Stimulated activated CD8-positive, alpha-beta memory T cell treated with anti-CD3 and anti-CD28 coated beads, Interleukin-4, amount 100 ng/mL, for 4 hours (primary cell): ENCODE measurements around the gene RAN.
"Not testable (repeated sequence)": the region's sequence is repeated elsewhere in the genome, so short reads cannot be mapped to it uniquely, and the experiment has no call there.

Experiments used
- DNase-seq, 2 donors: peaks; one replicate each; pipeline ENCODE4 v3.0.0-alpha.2; 2020; ENCODE audit warnings: low read depth in 2 of 2, low spot score in 1 of 2

The RAN gene

GRCh38 chr12:130878193-130879185 lies 6.6 kb downstream of the RAN start:
- DNase-seq = no peak

- DNase-seq = no peak
Observed at GRCh38 chr12:130879212-130879686, 7.4 kb downstream of the RAN start.

GRCh38 chr12:130879781-130880389 lies 8.0 kb downstream of the RAN start:
- DNase-seq = no peak

- no peak for DNase-seq
Observed at GRCh38 chr12:130880411-130880885, 8.6 kb downstream of the RAN start.

- no peak for DNase-seq
Observed at GRCh38 chr12:130881046-130881445, 9.2 kb downstream of the RAN start.

GRCh38 chr12:130881548-130881947 lies 9.7 kb downstream of the RAN start:
- no peak for DNase-seq

GRCh38 chr12:130887190-130887589 lies 15.3 kb downstream of the RAN start:
- not testable (repeated sequence) for DNase-seq

GRCh38 chr12:130904064-130904463 lies 32.2 kb downstream of the RAN start:
- no peak for DNase-seq

GRCh38 chr12:130904936-130905455 lies 33.1 kb downstream of the RAN start:
- not testable (repeated sequence) for DNase-seq

- no peak for DNase-seq
Observed at GRCh38 chr12:130909111-130909510, 37.2 kb downstream of the RAN start.

- DNase-seq = no peak
Observed at GRCh38 chr12:130911193-130911592, 39.3 kb downstream of the RAN start.

GRCh38 chr12:130911933-130912332 lies 40.1 kb downstream of the RAN start:
- DNase-seq = no peak

GRCh38 chr12:130916241-130916911 lies 44.5 kb downstream of the RAN start:
- DNase-seq = no peak

- no peak for DNase-seq
Observed at GRCh38 chr12:130917607-130918006, 45.7 kb downstream of the RAN start.

GRCh38 chr12:130919086-130919485 lies 47.2 kb downstream of the RAN start:
- no peak for DNase-seq

GRCh38 chr12:130920119-130920703 lies 48.3 kb downstream of the RAN start:
- DNase-seq = no peak

- no peak for DNase-seq
Observed at GRCh38 chr12:130920723-130921381, 49.0 kb downstream of the RAN start.

GRCh38 chr12:130922511-130922953 lies 50.7 kb downstream of the RAN start:
- DNase-seq = no peak

- DNase-seq = no peak
Observed at GRCh38 chr12:130924966-130925665, 53.2 kb downstream of the RAN start.

- no peak for DNase-seq
Observed at GRCh38 chr12:130925666-130926015, 53.8 kb downstream of the RAN start.
